GM10266 (cell line): ENCODE results near the gene ADRB1.

Experiments used
- DNase-seq: peaks from one replicate; pipeline ENCODE4 v3.0.0; 2012; ENCODE audit errors: extremely low spot score
- CTCF ChIP-seq: IDR thresholded peaks from 2 replicates; pipeline ENCODE4 v1.5.1; 2012; ENCODE audit warnings: mild to moderate bottlenecking, low read depth; ENCODE audit not compliant: control insufficient read depth, insufficient read depth; ENCODE audit errors: missing control alignments

The ADRB1 gene

GRCh38 chr10:114042895-114043531, 653 bp upstream of the ADRB1 start:
- DNase-seq: peak; percentile 63
- no peak for TF ChIP-seq CTCF

GRCh38 chr10:114044247-114045135, 825 bp downstream of the ADRB1 start:
- DNase-seq: peak; percentile 32
- no peak for TF ChIP-seq CTCF

- TF ChIP-seq CTCF: no peak
- peak; percentile 72 for DNase-seq
These were observed 1.7 kb downstream of the ADRB1 start for GRCh38 chr10:114045136-114046086.

GRCh38 chr10:114046087-114046458, 2.4 kb downstream of the ADRB1 start:
- DNase-seq: no peak
- TF ChIP-seq CTCF: no peak

- no peak for DNase-seq
- no peak for TF ChIP-seq CTCF
These were observed 4.8 kb downstream of the ADRB1 start for GRCh38 chr10:114048472-114048871.

- no peak for DNase-seq
These were observed 8.0 kb downstream of the ADRB1 start for GRCh38 chr10:114051714-114052113.

More at GRCh38 chr10:114051714-114052113, 8.0 kb downstream of the ADRB1 start:
- no peak for TF ChIP-seq CTCF
